ENCODE data around the gene SLC6A6.
"Not testable (repeated sequence)": the region's sequence is repeated elsewhere in the genome, so short reads cannot be mapped to it uniquely, and the experiment has no call there.

Gene SLC6A6

GRCh38 chr3:14403619-14404155 lies 1.3 kb downstream of the SLC6A6 start:
- DNase-seq: peak; percentile 49

DNA sequence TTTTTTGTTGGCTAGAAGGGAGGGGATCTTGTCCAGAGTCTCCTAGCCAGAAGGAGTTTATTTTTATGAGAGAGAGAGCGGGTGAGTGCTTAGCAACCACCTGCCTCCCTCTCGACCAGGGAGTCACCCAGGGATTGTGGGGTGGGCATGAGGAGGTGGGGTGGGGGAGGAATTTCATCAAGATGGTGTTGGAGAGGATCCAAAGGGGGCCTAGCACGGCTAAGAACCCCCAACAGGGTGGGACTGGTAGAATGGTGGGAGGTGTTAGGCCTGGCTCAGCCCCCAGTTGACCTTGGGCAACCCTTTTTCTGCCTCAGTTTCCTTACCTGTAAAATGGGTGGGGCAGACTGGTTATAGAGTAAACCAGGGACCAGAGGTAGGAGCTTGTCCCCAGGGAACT lies 1.8 kb downstream of the SLC6A6 start:
- DNase-seq: no peak

GRCh38 chr3:14404631-14405359 lies 2.4 kb downstream of the SLC6A6 start:
- DNase-seq: no peak

GRCh38 chr3:14405360-14406238 lies 3.2 kb downstream of the SLC6A6 start:
- DNase-seq: no peak

- DNase-seq: no peak
These were observed 3.9 kb downstream of the SLC6A6 start for GRCh38 chr3:14406336-14406735.

DNA sequence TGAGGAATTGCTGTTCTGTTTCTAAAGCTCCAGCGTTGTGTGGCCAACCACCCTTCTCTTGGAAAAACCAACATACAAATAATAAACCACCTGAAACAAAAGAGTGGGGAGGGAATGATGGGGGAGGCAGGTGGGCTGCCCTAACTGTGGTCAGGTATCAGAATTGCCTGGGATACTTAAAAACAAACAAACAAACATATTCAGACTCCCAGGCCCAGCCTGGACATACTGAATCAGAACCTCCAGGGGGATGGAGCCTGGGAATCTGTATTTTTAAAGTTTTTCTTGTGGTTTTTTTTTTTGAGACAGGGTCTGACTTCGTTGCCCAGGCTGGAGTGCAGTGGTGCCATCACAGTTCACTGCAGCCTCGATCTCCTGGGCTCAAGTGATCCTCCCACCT lies 4.4 kb downstream of the SLC6A6 start:
- DNase-seq: no peak

- no peak for DNase-seq
These were observed 4.8 kb downstream of the SLC6A6 start for GRCh38 chr3:14407203-14407602.

GRCh38 chr3:14409779-14410063 lies 7.3 kb downstream of the SLC6A6 start:
- DNase-seq: not testable (repeated sequence)

DNA sequence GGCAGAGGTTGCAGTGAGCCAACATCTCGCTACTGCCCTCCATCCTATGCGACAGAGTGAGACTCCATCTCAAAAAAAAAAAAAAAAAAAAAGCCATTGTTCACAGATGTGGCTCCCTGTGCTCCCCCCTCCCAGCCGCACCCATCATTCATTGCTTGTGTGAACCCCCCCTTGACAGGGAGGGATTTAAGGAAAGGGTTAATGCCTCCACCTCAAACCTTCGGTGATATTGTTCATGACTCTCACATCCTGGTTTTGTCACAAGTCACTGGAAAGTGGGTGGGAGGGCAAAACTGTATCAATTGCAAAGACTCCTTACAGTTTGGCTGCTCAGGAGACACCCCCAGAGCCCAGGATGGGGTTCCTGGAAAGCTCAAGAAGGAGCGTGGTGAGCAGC lies 7.7 kb downstream of the SLC6A6 start:
- DNase-seq: no peak

GRCh38 chr3:14410503-14411165 lies 8.2 kb downstream of the SLC6A6 start:
- no peak for DNase-seq

DNA sequence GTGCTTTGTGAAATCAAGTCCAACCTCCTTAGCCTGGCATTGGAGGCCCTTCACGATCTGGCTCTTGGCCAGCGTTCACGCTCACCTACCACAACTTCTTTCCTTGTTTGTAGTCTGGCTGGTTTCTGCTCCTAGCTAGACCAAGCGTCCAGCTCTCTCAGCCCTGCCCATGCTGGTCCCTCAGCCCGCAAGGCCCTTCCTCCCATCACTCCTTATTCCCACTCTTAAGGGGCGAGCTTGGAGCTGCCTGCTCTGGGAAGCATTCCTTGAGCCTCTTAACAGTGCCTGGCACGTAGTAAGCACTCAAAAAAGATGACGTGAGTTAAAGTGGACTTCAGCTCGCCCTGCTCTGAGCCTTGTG lies 8.7 kb downstream of the SLC6A6 start:
- DNase-seq: no peak

- DNase-seq: no peak
These were observed 9.6 kb downstream of the SLC6A6 start for GRCh38 chr3:14411988-14412387.

GRCh38 chr3:14412831-14413380 lies 10.5 kb downstream of the SLC6A6 start:
- no peak for DNase-seq

GRCh38 chr3:14413381-14414071 lies 11.1 kb downstream of the SLC6A6 start:
- no peak for DNase-seq

DNA sequence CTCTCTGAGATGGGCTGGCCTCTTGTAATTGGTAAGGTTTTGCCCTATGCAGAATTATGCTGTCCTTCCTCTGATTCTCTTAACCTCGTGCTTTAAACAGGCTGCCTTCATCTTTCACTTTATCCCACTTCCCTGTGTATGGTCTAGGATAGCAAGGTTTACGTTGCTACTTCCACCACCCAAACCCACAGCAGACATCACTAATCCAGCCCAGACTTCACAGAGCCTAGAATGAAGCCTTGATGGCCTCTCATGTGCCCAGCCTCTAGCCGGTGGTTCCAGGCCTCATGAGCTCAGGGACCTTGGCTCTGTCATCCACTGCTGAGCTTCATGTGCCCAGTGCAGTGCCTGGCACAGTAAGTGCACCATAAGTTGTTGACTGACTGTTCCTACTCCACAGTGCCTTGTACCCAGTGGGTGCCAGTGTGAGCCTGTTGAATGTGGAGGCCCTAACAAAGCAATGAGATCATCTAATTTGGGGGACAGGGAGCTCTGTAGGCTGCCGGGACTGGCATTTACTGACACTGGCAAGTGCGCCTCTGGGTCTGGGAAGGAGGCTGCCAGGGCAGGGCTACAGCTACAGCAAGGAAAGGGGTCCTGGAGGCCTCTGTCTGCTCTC lies 12.5 kb downstream of the SLC6A6 start:
- DNase-seq: no peak

- DNase-seq: no peak
These were observed 13.1 kb downstream of the SLC6A6 start for GRCh38 chr3:14415501-14415900.

GRCh38 chr3:14416453-14416852 lies 14.0 kb downstream of the SLC6A6 start:
- no peak for DNase-seq

DNA sequence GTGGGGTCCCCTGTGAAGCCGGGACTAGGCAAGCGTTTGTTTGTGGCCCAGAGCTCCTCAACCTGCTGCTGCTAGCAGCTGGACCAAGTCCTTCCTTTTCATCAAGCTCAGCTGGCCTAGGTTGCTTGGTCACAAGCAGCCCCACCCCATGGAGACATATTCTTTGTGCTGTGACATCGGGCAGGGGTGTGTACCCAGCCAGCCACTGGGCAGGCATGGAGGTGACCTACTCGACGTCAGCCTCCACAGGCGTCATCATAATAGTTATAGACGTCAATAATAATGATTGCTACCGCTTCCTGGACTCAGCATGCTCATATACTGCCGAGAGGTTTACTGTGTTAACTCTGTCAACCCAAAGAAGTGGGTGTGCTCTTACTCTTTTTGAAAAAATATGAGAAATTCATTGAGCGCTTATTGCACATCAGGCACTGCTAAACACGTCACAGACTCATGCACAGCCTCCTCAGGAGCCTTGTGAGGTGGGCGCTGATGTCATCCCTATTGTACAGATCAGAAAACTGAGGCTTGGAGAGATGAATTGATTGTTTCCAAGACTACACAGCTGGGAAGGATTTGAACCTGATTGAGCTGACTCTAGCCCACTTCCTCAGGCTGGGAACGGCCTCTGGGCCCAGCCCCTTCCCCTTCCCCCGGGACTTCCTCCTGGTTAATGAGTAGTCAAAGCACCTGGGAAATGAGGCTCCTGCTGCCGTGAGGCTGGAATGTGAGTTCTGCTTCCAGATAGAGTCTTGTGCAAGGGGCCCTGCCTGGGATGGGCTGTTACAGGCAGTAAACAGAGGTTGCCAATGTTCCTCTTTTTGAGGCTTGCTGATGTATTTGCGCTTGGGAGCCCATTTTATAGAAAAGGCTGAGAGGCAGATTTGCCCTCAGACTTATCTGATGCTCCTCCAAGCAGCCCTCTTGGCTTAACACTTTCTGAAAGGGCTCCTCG lies 16.2 kb downstream of the SLC6A6 start:
- no peak for DNase-seq

DNA sequence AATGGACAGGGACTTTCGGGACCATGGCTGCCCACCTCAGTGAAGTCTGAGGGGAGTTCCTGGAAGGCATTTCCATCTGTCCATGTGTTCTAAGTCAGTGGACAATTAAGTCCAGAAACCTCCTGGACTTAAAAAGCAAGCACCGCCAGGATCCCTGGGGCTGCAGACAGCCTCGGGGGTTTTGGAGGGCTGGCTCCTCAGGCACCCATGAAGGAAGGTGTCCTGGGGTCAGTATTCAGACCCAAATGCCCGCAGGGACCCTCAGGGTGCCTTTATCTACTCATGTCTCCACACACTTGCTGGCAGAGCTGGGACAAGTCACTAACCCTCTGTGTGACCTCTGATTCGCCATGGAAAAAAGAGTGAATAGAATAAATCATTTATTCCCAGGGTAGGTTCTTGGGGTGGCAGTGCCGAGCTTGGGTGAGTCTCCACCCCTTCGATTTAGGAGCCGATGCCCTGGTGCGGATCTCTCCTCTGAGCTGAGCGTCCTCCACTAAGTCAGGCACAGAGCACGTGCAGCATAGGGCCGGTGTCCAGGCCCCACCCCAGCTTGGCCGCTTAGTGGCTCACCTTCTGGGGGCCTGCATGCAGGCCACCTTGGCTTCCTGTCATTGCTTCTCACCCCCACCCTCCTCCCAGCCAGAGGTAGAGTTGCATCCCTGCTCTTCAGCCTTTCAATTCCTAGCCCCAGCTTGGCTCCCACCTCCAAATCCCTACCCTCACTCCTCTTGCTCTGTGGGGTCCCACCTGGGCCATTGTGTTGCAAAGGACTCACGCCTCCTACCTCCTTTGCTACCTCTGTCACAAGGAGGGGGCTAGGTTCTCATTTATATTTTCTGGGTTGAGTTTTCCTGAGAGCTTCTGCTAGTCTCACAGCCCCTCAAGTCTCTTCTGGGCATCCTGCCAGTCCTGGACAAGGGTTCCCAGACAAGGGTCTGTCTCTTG lies 19.9 kb downstream of the SLC6A6 start:
- no peak for DNase-seq

GRCh38 chr3:14423197-14423743 lies 20.9 kb downstream of the SLC6A6 start:
- DNase-seq: no peak
